MCF 10A (cell line): ENCODE data around the gene GP1BB. TPM values are rescaled to one million over a fixed set of nuclear protein-coding genes. Genes with fewer than 3 reads are reported as not detected.
A peak's percentile ranks its signal among the peaks of the same experiment; 100 is the strongest.

Experiments
- Bru-seq: library from RNA; stranded (reverse); fragments of 400-500 nt; gene quantifications from one replicate; lab custom pipeline; 2021; lab: Mats Ljungman, UMichigan
- BruChase-seq, 2 experiments: library from RNA; stranded (reverse); fragments of 400-500 nt; gene quantifications; one replicate each; lab custom pipeline; 2021; lab: Mats Ljungman, UMichigan
- BruUV-seq: library from RNA; stranded (reverse); fragments of 400-500 nt; replicated peaks from 2 replicates; lab custom pipeline; 2021; lab: Mats Ljungman, UMichigan
- CTCF ChIA-PET: fragments of 300-600 bp; sonication (Branson Sonifier 250); formaldehyde crosslinking; extraction: SDS; loops from one replicate; lab custom pipeline; 2021; ENCODE audit warnings: antibody characterized with exemption, inconsistent platforms; lab: Yijun Ruan, JAX
- POLR2A ChIA-PET: fragments of 300-600, 350-650 bp; sonication (Branson Sonifier 250); formaldehyde crosslinking; extraction: SDS; loops from one replicate; lab custom pipeline; 2020; ENCODE audit warnings: antibody characterized with exemption, inconsistent platforms; lab: Yijun Ruan, JAX
- DNase-seq: peaks from one replicate; pipeline ENCODE4 v3.0.0-alpha.2; 2018; ENCODE audit not compliant: unreplicated experiment
- H3K27ac Mint-ChIP-seq: one replicate; pipeline ENCODE4 v1.8.0; 2022; ENCODE audit warnings: mild to moderate bottlenecking, low read depth, mixed read lengths; ENCODE audit not compliant: unreplicated experiment
- H3K27me3 Mint-ChIP-seq: one replicate; pipeline ENCODE4 v1.8.0; 2022; ENCODE audit warnings: mixed read lengths; ENCODE audit not compliant: insufficient read depth, unreplicated experiment
- H3K36me3 Mint-ChIP-seq: one replicate; pipeline ENCODE4 v1.8.0; 2022; ENCODE audit warnings: mild to moderate bottlenecking, moderate library complexity, mixed read lengths; ENCODE audit not compliant: insufficient read depth, unreplicated experiment
- H3K4me1 Mint-ChIP-seq: one replicate; pipeline ENCODE4 v1.8.0; 2022; ENCODE audit warnings: mixed read lengths; ENCODE audit not compliant: insufficient read depth, unreplicated experiment
- H3K4me3 Mint-ChIP-seq: one replicate; pipeline ENCODE4 v1.8.0; 2022; ENCODE audit warnings: mild to moderate bottlenecking, moderate library complexity, mixed read lengths; ENCODE audit not compliant: unreplicated experiment
- H3K9me3 Mint-ChIP-seq: one replicate; pipeline ENCODE4 v1.8.0; 2022; ENCODE audit warnings: mixed read lengths; ENCODE audit not compliant: unreplicated experiment
- intact Hi-C: fragments of 100-400 bp; cut with micrococcal nuclease; formaldehyde crosslinking; loops from 2 replicates; pipeline ENCODE4 v1.14.1; 2022
- long read RNA-seq: library from polyadenylated mRNA; stranded (forward); transcript quantifications from one replicate; pipeline ENCODE4 v2.0.0, GENCODE V29; 2022
- total RNA-seq: library from RNA; stranded (reverse); gene quantifications from 2 replicates; pipeline ENCODE4 v1.2.3, GENCODE V29; 2022
- TF ChIP-seq, protein P1 (sequence below): fragments of 200-600 bp; IDR thresholded peaks from one replicate; pipeline ENCODE4 v1.8.0; 2022; ENCODE audit warnings: antibody characterized with exemption, mild to moderate bottlenecking; ENCODE audit not compliant: unreplicated experiment

GP1BB gene
- total RNA-seq (0.37 and 0.83 TPM in 2 replicates), Bru-seq, nascent RNA (not detected), BruChase-seq, experiment 1, labeled RNA remaining after a 6-hour chase (percentile 41 among the genes with signal in this experiment), BruChase-seq, experiment 2, labeled RNA remaining after a 2-hour chase (not detected)
- long read RNA-seq, partial matches to known transcripts = 0 of 1 reads
- long read RNA-seq, other reads (novel, unspliced or antisense) = 1 of 1 reads

DNA sequence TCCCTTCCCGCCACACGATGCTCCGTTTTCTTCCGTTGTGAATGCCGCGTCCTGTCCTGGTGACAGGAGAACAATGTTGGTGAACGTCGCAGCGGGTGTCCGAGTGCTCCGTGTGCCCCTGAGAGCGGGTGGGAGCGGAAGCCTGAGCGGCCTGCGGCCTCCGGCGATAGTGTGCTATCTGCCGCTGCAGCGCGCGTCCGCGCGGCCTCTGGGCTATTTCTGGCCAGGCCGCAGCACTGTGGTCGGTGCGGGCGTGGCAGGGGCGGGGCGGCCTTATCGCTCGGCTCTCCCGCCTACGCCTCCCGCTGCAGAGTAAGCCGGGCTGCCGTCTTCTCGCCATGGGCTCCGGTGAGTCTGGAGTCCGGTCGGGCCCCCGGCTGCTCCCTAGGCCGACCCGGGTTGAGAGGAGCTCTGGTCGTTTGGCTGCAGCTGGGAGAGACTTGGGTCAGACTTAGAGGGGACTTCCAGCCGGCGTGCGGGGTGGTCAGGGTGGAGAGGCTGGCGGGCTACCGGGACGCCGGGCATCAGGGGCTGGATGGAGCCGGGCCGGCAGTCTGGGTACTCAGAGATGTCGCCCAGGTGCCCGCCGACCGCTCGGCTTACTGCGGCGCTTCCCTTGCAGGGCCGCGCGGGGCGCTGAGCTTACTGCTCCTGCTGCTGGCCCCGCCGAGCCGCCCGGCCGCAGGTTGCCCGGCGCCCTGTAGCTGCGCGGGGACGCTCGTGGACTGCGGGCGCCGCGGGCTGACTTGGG is at the start of gene GP1BB:
GP1BB (plus strand) TSS at position 308 of the 751 bp plus-strand sequence; CDS start at position 339, 31 bp downstream.
- CTCF ChIA-PET = interaction anchor here (0.7 kb wide), 1 partner anchor 11 kb away, joined by 4 read pairs; no protein-coding TSS in a partner anchor
- Mint-ChIP-seq H3K4me3 (no peak within 1 kb of the TSS), H3K4me1 (no peaks in the 10 kb centered on the region), H3K27me3 (no peaks in the 10 kb centered on the region), H3K36me3 (no peaks in the 10 kb centered on the region), H3K9me3 (peaks cover 9% of the 10 kb centered on the region), H3K27ac (no peak within 1 kb of the TSS)
- BruUV-seq = no TSS peak
- TF ChIP-seq, protein P1, sequence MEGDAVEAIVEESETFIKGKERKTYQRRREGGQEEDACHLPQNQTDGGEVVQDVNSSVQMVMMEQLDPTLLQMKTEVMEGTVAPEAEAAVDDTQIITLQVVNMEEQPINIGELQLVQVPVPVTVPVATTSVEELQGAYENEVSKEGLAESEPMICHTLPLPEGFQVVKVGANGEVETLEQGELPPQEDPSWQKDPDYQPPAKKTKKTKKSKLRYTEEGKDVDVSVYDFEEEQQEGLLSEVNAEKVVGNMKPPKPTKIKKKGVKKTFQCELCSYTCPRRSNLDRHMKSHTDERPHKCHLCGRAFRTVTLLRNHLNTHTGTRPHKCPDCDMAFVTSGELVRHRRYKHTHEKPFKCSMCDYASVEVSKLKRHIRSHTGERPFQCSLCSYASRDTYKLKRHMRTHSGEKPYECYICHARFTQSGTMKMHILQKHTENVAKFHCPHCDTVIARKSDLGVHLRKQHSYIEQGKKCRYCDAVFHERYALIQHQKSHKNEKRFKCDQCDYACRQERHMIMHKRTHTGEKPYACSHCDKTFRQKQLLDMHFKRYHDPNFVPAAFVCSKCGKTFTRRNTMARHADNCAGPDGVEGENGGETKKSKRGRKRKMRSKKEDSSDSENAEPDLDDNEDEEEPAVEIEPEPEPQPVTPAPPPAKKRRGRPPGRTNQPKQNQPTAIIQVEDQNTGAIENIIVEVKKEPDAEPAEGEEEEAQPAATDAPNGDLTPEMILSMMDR = no peak
- no peak for DNase-seq
- intact Hi-C loops = no loop called here
- POLR2A ChIA-PET = no interaction called here

DNA sequence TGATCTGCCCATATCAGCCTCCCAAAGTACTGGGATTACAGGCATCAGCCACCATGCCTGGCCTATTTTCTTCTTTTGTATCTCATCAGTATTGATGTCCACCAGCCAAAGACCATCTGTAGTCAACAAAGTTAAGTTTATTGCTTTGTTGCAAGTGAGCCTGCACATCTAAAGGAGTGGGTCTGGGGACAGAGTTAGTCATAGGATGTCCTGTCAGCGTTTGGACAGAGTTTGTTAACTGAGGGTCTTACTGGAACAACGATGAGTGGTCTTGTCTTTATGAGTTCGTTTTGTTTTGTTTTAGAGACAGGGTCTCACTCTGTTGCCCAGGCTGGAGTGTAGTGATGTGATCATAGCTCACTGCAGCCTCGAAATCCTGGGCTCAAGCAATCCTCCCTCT is 49.7 kb upstream of the GP1BB start:
- DNase-seq = no peak
- Mint-ChIP-seq H3K9me3 (peaks cover 5% of the 10 kb centered on the region), H3K4me3 (no peak overlapping the region), H3K27me3 (peaks cover 44% of the 10 kb centered on the region), H3K4me1 (peaks cover 6% of the 10 kb centered on the region), H3K36me3 (no peaks in the 10 kb centered on the region), H3K27ac (no peak overlapping the region)
- ChIA-PET POLR2A (no interaction called here), CTCF (no interaction called here)
- TF ChIP-seq, protein P1 = no peak
- intact Hi-C loops = no loop called here
- no TSS peak for BruUV-seq

DNA sequence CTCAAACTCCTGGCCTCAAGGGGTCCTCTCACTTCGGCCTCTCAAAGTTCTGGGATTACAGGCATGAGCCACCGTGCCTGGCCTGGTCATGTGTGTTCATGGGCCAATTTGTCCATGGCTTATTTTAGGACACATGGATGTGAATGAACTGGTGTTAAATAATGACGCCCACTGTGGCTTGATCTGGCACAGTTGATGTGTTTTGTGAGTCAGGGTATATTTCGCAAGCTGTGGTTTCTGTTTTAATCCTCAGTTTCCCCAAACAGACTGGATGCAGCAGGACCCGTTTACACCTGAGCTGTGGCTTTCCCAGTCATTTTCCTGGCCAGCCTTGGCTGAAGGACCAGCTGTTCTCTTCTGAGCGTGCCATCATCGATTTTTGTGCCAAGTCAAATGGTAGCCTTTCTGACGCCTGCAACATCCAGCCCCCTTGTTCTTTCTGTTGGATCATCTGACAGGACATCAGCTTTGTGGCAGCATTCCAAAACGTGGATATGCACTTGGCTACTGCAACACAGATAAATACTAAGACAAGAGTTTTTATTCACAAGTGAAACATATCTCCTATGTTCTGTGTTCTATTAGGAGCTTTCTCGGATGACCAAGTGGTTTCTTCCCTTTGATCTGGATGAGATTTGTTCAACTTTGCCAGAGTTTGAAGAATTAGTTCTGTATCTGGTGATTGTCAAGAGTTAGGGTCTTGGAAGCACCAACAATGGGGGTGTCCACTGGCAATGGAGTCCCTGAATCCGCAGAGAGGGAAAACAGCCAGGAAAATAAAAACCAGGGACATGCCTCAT is 49.0 kb upstream of the GP1BB start:
- ChIA-PET CTCF (no interaction called here), POLR2A (no interaction called here)
- peaks cover 44% of the 10 kb centered on the region for H3K27me3 Mint-ChIP-seq
- intact Hi-C loops = no loop called here
- H3K4me3 Mint-ChIP-seq = no peak overlapping the region
- peak; percentile 16 for DNase-seq
- peaks cover 5% of the 10 kb centered on the region for H3K9me3 Mint-ChIP-seq
- no peak overlapping the region for H3K27ac Mint-ChIP-seq
- no TSS peak for BruUV-seq
- H3K36me3 Mint-ChIP-seq = no peaks in the 10 kb centered on the region
- TF ChIP-seq, protein P1 = no peak
- peaks cover 6% of the 10 kb centered on the region for H3K4me1 Mint-ChIP-seq

DNA sequence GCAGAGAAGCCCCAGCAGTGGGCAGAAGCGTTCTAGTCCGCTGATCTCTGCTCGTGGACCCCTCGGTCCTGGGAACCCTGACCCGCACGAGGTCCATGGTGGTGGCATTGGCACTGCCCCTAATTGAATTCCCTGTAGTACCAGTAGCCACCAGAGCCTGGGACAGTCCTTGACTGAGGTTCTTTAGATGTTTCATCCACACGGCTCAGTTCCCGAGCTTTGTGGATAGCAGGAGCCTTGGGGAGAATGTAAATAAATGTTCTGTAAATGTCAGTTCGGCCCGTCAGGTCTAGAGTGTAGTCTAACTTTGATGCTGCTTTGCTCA is 48.4 kb upstream of the GP1BB start:
- intact Hi-C loops = loop anchor here (5.0 kb wide), 1 partner anchor 42 kb away; no protein-coding TSS in a partner anchor
- TF ChIP-seq, protein P1 = no peak
- Mint-ChIP-seq H3K27me3 (peaks cover 44% of the 10 kb centered on the region), H3K4me1 (peaks cover 6% of the 10 kb centered on the region), H3K4me3 (no peak overlapping the region), H3K9me3 (peaks cover 5% of the 10 kb centered on the region), H3K27ac (no peak overlapping the region), H3K36me3 (no peaks in the 10 kb centered on the region)
- BruUV-seq = no TSS peak
- no peak for DNase-seq
- CTCF ChIA-PET = no interaction called here
- POLR2A ChIA-PET = no interaction called here
